ENCODE results near the gene EFCAB6.

DNA sequence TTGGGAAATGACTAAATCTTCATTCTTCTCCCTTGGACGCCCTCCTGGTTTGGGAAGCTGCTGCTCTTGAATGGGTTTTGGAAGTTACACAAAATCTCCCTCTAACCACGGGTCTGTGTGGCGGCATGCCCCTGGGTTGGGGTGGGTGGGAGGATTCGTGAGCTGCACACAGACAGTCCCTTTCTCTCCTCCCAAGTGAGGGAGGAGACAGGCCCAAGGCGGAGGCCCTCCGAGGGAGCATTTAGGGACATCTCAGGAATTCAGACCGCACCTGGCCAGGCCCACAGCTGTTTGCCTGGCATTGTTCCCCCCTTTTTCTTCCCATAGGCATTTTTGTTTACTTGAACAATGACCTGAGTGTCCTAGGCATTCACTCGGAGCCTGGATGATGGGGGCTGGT lies 306.2 kb downstream of the EFCAB6 start:
- no peak for TF ChIP-seq POLR2A (IDR thresholded peaks at IDR 0.05)
- TF ChIP-seq, protein P1, sequence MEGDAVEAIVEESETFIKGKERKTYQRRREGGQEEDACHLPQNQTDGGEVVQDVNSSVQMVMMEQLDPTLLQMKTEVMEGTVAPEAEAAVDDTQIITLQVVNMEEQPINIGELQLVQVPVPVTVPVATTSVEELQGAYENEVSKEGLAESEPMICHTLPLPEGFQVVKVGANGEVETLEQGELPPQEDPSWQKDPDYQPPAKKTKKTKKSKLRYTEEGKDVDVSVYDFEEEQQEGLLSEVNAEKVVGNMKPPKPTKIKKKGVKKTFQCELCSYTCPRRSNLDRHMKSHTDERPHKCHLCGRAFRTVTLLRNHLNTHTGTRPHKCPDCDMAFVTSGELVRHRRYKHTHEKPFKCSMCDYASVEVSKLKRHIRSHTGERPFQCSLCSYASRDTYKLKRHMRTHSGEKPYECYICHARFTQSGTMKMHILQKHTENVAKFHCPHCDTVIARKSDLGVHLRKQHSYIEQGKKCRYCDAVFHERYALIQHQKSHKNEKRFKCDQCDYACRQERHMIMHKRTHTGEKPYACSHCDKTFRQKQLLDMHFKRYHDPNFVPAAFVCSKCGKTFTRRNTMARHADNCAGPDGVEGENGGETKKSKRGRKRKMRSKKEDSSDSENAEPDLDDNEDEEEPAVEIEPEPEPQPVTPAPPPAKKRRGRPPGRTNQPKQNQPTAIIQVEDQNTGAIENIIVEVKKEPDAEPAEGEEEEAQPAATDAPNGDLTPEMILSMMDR (IDR thresholded peaks at IDR 0.05), result no peak
- TF ChIP-seq POLR2AphosphoS5 (IDR thresholded peaks at IDR 0.05), result no peak
